HepG2 (cell line): ENCODE data around the gene SUOX. TPM values are rescaled to one million over a fixed set of nuclear protein-coding genes. Genes with fewer than 3 reads are reported as not detected.

Experiments used
- ATF3 ChIP-seq: sonication (generic); formaldehyde crosslinking; IDR thresholded peaks from 2 replicates; pipeline ENCODE4 v1.4.0; 2020; ENCODE audit warnings: missing genetic modification reagents
- CCDC6 ChIP-seq: sonication (generic); formaldehyde crosslinking; IDR thresholded peaks from 2 replicates; pipeline ENCODE4 v1.8.1; 2022; ENCODE audit warnings: mild to moderate bottlenecking, missing genetic modification reagents, moderate library complexity
- CREB3 ChIP-seq: sonication (generic); formaldehyde crosslinking; IDR thresholded peaks from 2 replicates; pipeline ENCODE4 v1.5.0; 2020; ENCODE audit warnings: missing genetic modification reagents
- CSRNP2 ChIP-seq: sonication (generic); formaldehyde crosslinking; conservative IDR thresholded peaks from 2 replicates; pipeline ENCODE4 v1.8.0; 2022; ENCODE audit warnings: low read depth, missing genetic modification reagents
- HHEX ChIP-seq: IDR thresholded peaks from 2 replicates; pipeline ENCODE4 v1.6.1; 2016; ENCODE audit warnings: control low read depth
- HMGXB4 ChIP-seq, 2 experiments: sonication (generic) in 1 of 2; formaldehyde crosslinking in 1 of 2; IDR thresholded peaks; 2 replicates each; pipeline versions ENCODE4 v1.4.0 to v1.6.1; 2018 to 2020; ENCODE audit warnings: missing genetic modification reagents in 2 of 2, borderline replicate concordance in 1 of 2, low read depth in 1 of 2, mild to moderate bottlenecking in 1 of 2, missing biosample characterization in 1 of 2
- REXO4 ChIP-seq: sonication (generic); formaldehyde crosslinking; IDR thresholded peaks from 2 replicates; pipeline ENCODE4 v1.8.0; 2022; ENCODE audit warnings: missing genetic modification reagents, mild to moderate bottlenecking, borderline replicate concordance
- TGIF2 ChIP-seq: IDR thresholded peaks from 2 replicates; pipeline ENCODE4 v1.6.1; 2016; ENCODE audit warnings: control low read depth, missing compliant biosample characterization
- WIZ ChIP-seq: sonication (generic); formaldehyde crosslinking; IDR thresholded peaks from 2 replicates; pipeline ENCODE4 v1.5.1; 2020; ENCODE audit warnings: mild to moderate bottlenecking, missing genetic modification reagents
- ZBTB26 ChIP-seq: IDR thresholded peaks from 2 replicates; pipeline ENCODE4 v1.6.1; 2016; ENCODE audit warnings: missing compliant biosample characterization, missing genetic modification reagents, borderline replicate concordance
- ZBTB46 ChIP-seq: sonication (generic); formaldehyde crosslinking; IDR thresholded peaks from 2 replicates; pipeline ENCODE4 v1.4.0; 2020; ENCODE audit warnings: mild to moderate bottlenecking, missing genetic modification reagents, borderline replicate concordance
- ZBTB8A ChIP-seq: sonication (generic); formaldehyde crosslinking; IDR thresholded peaks from 2 replicates; pipeline ENCODE4 v1.4.0; 2020; ENCODE audit warnings: mild to moderate bottlenecking, low read depth, missing genetic modification reagents, borderline replicate concordance
- ZNF225 ChIP-seq: sonication (generic); formaldehyde crosslinking; IDR thresholded peaks from 2 replicates; pipeline ENCODE4 v1.4.0; 2020; ENCODE audit warnings: mild to moderate bottlenecking, missing genetic modification reagents
- ZNF484 ChIP-seq: sonication (generic); formaldehyde crosslinking; IDR thresholded peaks from 2 replicates; pipeline ENCODE4 v1.5.1; 2020; ENCODE audit warnings: mild to moderate bottlenecking, low read depth, missing genetic modification reagents, borderline replicate concordance
- ZNF547 ChIP-seq: sonication (generic); formaldehyde crosslinking; IDR thresholded peaks from 2 replicates; pipeline ENCODE4 v1.5.1; 2020; ENCODE audit warnings: mild to moderate bottlenecking, missing genetic modification reagents
- ZNF570 ChIP-seq: sonication (generic); formaldehyde crosslinking; IDR thresholded peaks from 2 replicates; pipeline ENCODE4 v1.4.0; 2020; ENCODE audit warnings: mild to moderate bottlenecking, missing genetic modification reagents, borderline replicate concordance
- ZNF598 ChIP-seq: sonication (generic); formaldehyde crosslinking; IDR thresholded peaks from 2 replicates; pipeline ENCODE4 v1.5.1; 2020; ENCODE audit warnings: mild to moderate bottlenecking, missing genetic modification reagents, borderline replicate concordance
- ZNF614 ChIP-seq: IDR thresholded peaks from 2 replicates; pipeline ENCODE4 v1.6.1; 2018; ENCODE audit warnings: missing biosample characterization, missing genetic modification reagents, inconsistent platforms, borderline replicate concordance
- ZNF7 ChIP-seq: IDR thresholded peaks from 2 replicates; pipeline ENCODE4 v1.6.1; 2016; ENCODE audit warnings: missing biosample characterization, missing genetic modification reagents
- ZNF724P ChIP-seq: sonication (generic); formaldehyde crosslinking; IDR thresholded peaks from 2 replicates; pipeline ENCODE4 v1.8.0; 2022; ENCODE audit warnings: missing genetic modification reagents, borderline replicate concordance
- polyA plus RNA-seq, 8 experiments: library from polyadenylated mRNA; depleted of rRNA in 3 of 8; stranded (reverse) in 7 of 8; unstranded in 1 of 8; fragments of >200 nt; fragmentation: Illumina TruSeq in 4 of 8; extraction: Trizol in 4 of 8; gene quantifications; 2 replicates each; pipeline versions ENCODE4 v1.2.1 to v1.2.3, GENCODE V29; 2011 to 2016; ENCODE audit warnings: low read depth in 4 of 8, missing spikeins in 1 of 8, mixed read lengths in 1 of 8; ENCODE audit not compliant: insufficient read depth in 1 of 8
- total RNA-seq, 5 experiments: library from RNA; depleted of rRNA; stranded (reverse); fragments of >200 nt; fragmentation: Illumina TruSeq; extraction: Trizol; gene quantifications; 2 replicates each; pipeline ENCODE4 v1.2.3, GENCODE V29; 2016; ENCODE audit warnings: low read depth in 1 of 5

The SUOX gene
- total and polyA plus RNA-seq, 2 of the 13 experiments (the other 11 are each of a cell fraction or from before 2014, with no cell fraction given): 23.9 to 25.9 TPM

GRCh38 chr12:55996715-55997534, at the start of gene SUOX (continued):
- 0 out of 2 replicates have a peak, but pooled peaks have one; percentile 33 for TF ChIP-seq CREB3
- no peak for TF ChIP-seq ZNF7 (CRISPR knock-in tag)
- no peak for TF ChIP-seq ZBTB8A (CRISPR knock-in tag)
- TF ChIP-seq ZNF547: no peak
- TF ChIP-seq ZNF598: peak; percentile 48; the same call in 1 of the 2 replicates
- TF ChIP-seq ZNF484 (CRISPR knock-in tag): no peak
- peak; percentile 16; the same call in 1 of the 2 replicates for TF ChIP-seq TGIF2
- TF ChIP-seq HMGXB4 (CRISPR knock-in tag; IDR thresholded peaks at IDR 0.05; ENCODE audit: borderline replicate concordance in 1 of 2, low read depth in 1 of 2): peak; percentile 38 to 62; a peak in 1 of 4 replicates
- no peak for TF ChIP-seq REXO4 (CRISPR knock-in tag)
- no peak for TF ChIP-seq ZNF225
- TF ChIP-seq WIZ (CRISPR knock-in tag): no peak
- no peak for TF ChIP-seq ATF3 (CRISPR knock-in tag)
- TF ChIP-seq ZNF570 (CRISPR knock-in tag): no peak
- no peak for TF ChIP-seq ZNF614
- no peak for TF ChIP-seq ZBTB46 (CRISPR knock-in tag)
- no peak for TF ChIP-seq HHEX (CRISPR knock-in tag)
- TF ChIP-seq ZNF724P (CRISPR knock-in tag): no peak
- no peak for TF ChIP-seq CSRNP2 (CRISPR knock-in tag)
- no peak for TF ChIP-seq CCDC6 (CRISPR knock-in tag)
- TF ChIP-seq ZBTB26: no peak
